ENCODE data around the gene PKD2L2. TPM values are rescaled to one million over a fixed set of nuclear protein-coding genes. Genes with fewer than 3 reads are reported as not detected.
"Not testable (repeated sequence)": the region's sequence is repeated elsewhere in the genome, so short reads cannot be mapped to it uniquely, and the experiment has no call there.

Gene PKD2L2
- total RNA-seq, 1 experiment from 2014 or later: not detected

DNA sequence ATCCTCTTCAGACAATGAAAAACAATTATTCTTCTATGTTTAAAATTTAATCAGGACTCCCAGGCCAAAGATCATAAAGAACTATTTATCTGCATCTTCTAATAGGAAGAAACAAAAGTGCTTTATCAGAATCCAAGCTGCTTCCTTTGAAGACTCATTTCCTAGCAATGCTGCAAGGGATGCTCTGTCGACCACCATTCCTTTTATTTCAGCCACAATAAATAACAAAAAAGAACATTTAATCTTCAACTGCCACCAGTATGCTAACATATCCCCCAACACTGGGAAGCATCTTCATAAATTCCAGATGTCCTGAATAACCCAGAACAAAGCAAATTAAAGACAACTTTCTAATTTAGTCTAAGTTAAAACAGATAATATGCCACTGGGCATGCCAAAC, 68.7 kb downstream of the PKD2L2 start:
- DNase-seq (ENCODE audit: low spot score): no peak

- no peak for DNase-seq (ENCODE audit: low spot score)
These were observed 70.2 kb downstream of the PKD2L2 start for GRCh38 chr5:137959488-137959887.

- DNase-seq (ENCODE audit: low spot score): no peak
These were observed 70.9 kb downstream of the PKD2L2 start for GRCh38 chr5:137960141-137960540.

DNA sequence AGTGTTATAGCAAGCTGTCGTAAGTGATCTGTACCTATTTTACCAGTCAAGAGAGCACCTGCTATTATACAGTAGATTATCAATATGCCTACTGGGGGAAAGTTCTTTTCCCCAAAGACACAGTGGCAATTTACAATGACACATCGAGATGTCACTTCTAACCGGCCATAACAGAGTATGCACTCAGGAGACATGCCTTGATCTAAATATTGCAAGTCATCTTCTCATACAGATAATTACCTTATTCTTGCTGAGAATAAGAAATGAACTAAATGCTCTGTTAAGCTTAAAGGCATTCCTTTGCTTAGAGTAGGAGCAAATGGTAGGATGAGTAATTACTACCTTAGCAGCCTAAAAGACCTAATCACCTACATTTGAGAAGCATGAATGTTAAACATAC, 71.6 kb downstream of the PKD2L2 start:
- no peak for DNase-seq (ENCODE audit: low spot score)

DNA sequence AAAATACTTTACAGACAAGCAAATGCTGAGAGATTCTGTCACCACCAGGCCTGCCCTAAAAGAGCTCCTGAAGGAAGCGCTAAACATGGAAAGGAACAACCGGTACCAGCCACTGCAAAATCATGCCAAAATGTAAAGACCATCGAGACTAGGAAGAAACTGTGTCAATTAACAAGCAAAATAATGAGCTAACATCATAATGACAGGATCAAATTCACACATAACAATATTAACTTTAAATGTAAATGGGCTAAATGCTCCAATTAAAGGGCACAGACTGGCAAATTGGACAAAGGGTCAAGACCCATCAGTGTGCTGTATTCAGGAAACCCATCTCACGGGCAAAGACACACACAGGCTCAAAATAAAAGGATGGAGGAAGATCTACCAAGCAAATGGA, 81.1 kb downstream of the PKD2L2 start:
- DNase-seq (ENCODE audit: low spot score): not testable (repeated sequence)

- no peak for DNase-seq (ENCODE audit: low spot score)
These were observed 86.0 kb downstream of the PKD2L2 start for GRCh38 chr5:137975208-137975607.

GRCh38 chr5:137989419-137989818, 100.2 kb downstream of the PKD2L2 start:
- no peak for DNase-seq (ENCODE audit: low spot score)

Other genes starting within 250 kb of the PKD2L2 start
- 0.27 and 0.37 TPM in 2 replicates for gene KLHL3, start 153.4 kb upstream of the PKD2L2 start, total RNA-seq (2014; rRNA removed; shearing (Covaris generic))
- gene HNRNPA0, start 135.1 kb upstream of the PKD2L2 start, total RNA-seq (2014; rRNA removed; shearing (Covaris generic)): 9.2 and 10.7 TPM in 2 replicates
- not detected in 2 replicates for gene MYOT, start 21.6 kb upstream of the PKD2L2 start, total RNA-seq (2014; rRNA removed; shearing (Covaris generic))
- gene FAM13B, start 143.6 kb downstream of the PKD2L2 start, total RNA-seq (2014; rRNA removed; shearing (Covaris generic)): 7.7 and 11.3 TPM in 2 replicates
- not detected in 2 replicates for gene WNT8A, start 194.6 kb downstream of the PKD2L2 start, total RNA-seq (2014; rRNA removed; shearing (Covaris generic))
- gene NME5, start 250.0 kb downstream of the PKD2L2 start, total RNA-seq (2014; rRNA removed; shearing (Covaris generic)): 2.6 and 5.6 TPM in 2 replicates